Hematopoietic multipotent progenitor cell treated with erythropoietin and hydrocortisone succinate and interleukin-3 and kit ligand, for 8 days (in vitro differentiated cells): ENCODE results near the gene IL16.
A peak's percentile ranks its signal among the peaks of the same experiment; 100 is the strongest.

Source experiments
- DNase-seq: peaks from one replicate; pipeline ENCODE4 v3.0.0-alpha.2; 2015

The IL16 gene

GRCh38 chr15:81297147-81297572 lies 100.5 kb downstream of the IL16 start:
- DNase-seq, result no peak

DNA sequence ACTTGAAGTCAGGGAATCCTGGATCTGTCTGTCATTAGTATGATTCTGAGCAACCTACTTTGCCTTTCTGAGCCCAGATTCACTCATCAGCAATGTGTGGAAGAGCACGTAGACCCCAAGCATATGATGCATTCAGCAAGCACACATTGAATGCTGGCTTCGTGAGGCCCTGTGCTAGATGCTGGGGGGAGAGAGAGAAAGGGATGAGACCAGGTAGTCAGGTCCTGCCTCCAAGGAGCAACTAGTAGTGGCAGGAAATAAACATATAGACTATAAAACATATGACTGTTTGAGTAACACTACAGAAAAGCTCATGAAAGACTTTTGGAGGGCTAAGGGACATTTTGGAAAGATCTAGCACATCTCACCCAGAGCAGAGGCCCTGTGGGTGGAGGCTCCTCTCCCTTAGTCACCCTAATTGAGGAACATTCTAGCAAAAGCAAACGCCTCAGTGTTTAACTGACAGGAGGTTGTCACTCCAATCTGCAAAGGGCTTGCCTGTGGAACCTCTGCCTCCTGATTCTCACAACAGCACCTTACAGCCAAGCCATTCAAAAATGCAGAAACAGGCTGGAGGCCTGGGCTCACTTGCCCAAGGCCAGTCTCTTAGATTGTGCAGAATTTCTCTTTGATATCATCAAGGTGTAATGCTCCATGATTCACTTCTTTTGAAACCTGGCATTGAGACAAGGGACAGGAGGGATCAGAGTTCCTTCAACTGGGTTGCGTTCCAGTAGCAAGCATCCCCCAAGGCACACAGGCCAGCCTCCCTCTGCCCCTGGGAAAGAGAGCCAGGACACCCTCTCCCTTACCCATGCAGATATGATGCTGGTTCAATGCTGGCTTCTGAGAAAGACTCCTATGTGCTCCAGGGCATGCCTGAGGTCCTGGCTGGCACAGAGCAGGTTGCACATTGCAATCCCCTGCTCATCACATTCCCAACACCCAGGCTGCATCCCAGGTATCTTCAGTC lies 101.2 kb downstream of the IL16 start:
- DNase-seq, result no peak

DNA sequence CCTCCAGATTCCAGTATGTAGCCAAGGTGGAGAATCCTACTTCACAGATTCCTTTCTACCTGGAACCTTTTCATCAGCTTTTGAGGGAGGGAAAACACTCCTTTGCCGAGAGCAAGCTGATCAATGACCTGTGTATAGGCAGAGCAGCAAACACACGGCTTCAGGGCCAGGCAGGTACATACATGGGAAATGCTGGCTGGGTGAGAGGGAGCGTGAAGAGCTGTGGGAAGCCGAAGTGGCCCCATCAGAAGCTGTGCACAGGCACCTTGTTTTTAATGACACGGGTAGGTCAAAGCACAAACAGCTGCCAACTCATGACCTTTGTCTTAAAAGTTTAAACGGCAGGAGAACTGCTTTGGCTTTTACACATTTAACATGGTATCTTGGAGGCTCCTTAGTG lies 101.9 kb downstream of the IL16 start:
- DNase-seq, result no peak

- no peak for DNase-seq
These were observed 102.5 kb downstream of the IL16 start for GRCh38 chr15:81299156-81299555.

- no peak for DNase-seq
These were observed 103.1 kb downstream of the IL16 start for GRCh38 chr15:81299630-81300273.

- no peak for DNase-seq
These were observed 104.7 kb downstream of the IL16 start for GRCh38 chr15:81301385-81301784.

DNA sequence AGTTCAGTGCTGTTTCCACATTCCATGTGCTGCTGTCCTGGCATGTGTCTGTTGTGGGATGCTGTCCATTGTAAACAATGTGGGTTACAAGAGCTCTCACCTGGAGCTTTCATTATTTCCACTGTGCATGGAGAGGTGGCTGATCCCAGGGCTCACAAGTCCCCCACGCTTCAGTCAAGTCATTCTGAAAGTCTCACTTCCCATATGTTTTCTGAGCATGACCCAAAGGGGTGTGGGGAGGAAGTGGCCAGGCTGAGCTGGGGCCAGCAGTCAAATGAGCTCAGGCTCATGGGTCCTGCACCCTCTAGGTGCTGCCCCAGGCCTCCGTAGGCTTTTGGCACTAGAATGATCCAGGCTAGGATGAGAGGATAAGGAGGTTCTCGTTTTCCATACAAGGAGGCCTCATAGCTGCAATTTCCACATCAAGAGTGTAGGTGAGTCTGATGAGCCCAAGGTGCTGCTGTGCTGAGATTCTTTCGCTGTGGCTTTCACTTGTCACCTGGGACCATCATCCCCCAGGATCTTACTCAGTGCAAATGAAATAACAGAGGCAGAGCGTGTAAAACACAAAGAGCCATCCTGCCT lies 105.2 kb downstream of the IL16 start:
- no peak for DNase-seq

GRCh38 chr15:81302701-81303109 lies 106.0 kb downstream of the IL16 start:
- no peak for DNase-seq

DNA sequence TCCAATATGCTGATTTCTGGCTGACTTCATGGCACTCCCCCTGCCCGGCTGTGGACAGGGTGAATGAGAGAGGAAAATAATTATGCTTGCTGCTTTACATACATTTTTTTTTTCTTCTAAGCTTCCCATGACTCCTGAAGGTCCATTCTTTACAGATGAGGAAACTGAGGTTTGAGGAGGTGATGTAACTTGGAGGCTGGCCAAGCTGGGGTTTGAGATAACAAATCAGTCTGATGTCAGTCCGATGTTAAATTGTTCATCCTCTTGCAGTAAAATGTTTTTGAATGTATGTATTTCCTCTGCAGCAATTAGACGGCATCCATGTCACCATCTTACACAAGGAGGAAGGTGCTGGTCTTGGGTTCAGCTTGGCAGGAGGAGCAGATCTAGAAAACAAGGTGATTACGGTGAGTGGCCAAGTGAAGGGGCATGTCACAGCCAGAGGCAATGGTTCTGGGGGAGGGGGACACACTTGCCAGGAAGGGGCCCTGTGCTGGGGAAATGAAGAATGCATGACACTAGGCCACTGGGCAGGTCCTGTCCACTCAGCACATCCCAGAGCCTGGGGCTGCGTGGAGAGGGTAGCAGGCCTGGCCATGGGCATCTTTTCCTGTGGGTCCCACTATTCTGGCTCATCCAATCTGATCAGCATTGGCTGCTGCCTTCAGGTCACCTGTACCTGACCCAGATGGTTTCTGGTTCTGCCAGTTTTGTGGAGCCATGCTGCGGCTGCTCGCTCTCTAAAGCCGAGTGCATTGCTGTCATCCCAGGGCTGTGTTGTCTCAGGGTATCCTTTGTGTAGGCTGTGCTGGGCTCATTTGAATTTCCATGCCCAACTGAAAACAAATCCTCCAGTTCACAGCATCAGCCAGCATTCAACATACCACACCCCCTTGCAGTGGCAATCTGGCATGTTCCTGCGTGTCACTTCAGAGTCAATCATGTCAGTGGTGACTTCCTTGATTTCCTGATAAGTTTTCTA lies 106.9 kb downstream of the IL16 start:
- DNase-seq, result no peak

- no peak for DNase-seq
These were observed 107.5 kb downstream of the IL16 start for GRCh38 chr15:81304226-81304625.

DNA sequence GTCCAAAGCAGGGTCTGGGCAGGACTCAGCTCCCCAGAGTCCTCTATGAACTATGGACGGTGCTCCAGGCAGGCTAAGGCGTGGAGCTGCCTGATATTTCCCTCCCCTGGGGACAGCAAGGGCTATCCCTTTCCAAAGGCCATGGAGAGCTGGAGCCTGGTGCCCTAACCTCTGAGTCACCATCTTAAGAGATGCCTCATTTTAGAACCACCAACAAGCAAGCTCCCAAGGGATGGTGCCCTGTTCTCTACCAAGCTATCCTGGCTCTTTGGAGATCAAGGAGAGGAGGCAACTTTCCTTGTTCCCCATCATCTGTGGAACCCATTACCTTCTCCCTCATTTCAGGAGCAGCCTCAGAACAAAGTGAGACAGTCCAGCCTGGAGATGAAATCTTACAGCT lies 111.6 kb downstream of the IL16 start:
- no peak for DNase-seq

- no peak for DNase-seq
These were observed 113.2 kb downstream of the IL16 start for GRCh38 chr15:81309647-81310450.

DNA sequence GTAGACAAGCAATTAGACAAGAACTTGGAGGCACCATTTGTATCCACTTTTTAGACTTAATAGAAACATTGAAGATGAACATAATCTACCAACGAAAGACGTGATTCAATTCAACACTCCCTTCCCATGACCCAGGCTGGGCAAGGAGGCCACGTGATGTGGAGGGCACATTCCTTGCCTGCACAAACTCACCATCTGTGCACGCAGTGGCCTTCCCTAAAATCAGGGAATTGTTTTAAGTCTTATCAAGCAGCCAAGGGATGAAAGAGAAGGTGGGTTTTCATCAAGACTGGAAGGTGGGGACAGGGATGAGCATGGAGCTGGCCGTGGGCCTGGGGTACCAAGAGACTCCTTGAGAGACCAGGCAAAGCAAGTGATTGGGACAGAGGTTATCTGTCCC lies 113.8 kb downstream of the IL16 start:
- no peak for DNase-seq

DNA sequence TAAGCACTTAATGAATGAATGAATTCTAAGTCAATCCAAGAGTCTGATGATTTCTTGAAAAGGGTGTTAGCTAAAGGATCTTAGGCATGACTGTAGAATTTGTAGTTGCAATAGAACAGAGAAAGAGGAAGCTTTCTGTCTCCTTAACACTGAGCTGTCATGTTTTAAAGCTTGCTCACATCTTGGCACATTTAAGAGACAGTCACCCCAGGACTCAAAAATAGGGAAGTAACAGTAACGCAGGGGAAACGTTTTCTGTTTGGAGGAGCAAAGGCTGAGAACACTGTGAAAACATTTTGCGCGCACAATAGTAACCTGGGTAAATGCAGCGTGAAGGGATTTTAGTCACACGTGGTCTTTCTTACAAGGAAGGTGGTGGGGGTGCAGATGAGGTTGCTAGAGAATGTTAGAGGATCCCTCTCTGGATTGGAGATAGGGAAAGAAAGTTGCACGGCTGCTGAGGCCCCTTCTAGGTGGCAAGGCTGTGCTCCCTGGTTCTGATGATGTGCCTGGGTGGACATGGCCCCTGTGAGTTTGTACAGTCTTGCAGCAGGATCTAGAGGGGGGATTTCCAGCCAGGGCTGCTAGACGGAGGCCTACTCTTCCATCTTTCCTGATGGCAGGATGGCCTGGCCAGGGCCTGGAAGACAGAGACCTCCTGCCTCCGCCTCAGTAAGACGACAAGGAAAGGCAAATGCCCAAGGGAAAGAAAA lies 115.2 kb downstream of the IL16 start:
- peak; percentile 17 for DNase-seq

DNA sequence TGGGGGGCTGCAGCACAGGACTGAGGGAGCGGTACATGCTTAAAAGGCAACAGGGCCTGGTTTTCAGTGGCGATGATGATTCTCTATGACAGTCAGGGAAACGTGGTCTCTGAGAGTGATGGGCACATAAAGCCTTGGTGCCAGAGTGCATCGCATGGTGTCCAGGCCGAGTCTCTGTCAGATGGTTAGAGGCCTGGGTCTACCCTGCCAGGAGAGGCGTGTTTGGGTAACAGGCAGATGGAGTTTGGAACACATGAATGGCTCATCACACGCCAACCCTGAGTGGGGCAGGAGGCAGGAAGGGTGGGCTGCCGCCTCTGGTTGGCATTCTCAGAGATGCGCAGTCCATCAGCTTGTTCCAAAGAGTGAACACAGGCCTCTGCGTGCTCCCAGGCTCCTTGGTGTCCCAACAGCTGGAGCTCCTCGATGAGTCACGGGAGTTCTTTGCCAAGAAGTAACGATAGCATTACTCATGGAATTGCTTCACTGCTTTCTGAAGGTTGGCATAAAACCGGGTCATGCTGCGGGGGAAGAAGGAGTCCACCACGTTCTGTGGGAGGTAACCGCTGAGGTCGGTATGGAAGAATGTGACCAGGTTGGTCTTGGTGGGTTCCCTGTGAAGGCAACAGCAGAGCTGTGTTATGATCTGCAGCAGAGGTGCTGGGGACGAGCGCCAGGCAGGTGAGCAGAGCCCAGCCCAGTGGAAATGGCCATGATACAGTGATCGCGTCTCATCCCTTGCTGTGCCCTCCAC lies 116.3 kb downstream of the IL16 start:
- DNase-seq, result no peak

GRCh38 chr15:81313686-81314085 lies 117.0 kb downstream of the IL16 start:
- no peak for DNase-seq

DNA sequence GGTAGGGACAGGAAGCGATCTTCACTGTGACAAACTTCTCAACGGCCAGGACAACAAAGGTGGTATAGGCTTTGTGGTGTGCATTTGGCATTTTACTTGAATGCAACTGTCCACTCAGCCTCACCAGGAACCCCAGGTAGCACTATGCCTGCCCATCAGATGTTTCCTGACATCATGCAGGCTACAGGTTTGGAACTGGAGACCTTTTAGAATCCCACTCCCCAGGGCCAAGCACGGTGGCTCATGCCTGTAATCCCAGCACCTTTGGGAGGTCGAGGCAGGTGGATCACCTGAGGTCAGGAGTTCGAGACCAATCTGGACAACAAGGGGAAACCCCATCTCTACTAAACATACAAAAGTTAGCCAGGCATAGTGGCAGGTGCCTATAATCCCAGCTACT lies 117.7 kb downstream of the IL16 start:
- DNase-seq, result no peak

DNA sequence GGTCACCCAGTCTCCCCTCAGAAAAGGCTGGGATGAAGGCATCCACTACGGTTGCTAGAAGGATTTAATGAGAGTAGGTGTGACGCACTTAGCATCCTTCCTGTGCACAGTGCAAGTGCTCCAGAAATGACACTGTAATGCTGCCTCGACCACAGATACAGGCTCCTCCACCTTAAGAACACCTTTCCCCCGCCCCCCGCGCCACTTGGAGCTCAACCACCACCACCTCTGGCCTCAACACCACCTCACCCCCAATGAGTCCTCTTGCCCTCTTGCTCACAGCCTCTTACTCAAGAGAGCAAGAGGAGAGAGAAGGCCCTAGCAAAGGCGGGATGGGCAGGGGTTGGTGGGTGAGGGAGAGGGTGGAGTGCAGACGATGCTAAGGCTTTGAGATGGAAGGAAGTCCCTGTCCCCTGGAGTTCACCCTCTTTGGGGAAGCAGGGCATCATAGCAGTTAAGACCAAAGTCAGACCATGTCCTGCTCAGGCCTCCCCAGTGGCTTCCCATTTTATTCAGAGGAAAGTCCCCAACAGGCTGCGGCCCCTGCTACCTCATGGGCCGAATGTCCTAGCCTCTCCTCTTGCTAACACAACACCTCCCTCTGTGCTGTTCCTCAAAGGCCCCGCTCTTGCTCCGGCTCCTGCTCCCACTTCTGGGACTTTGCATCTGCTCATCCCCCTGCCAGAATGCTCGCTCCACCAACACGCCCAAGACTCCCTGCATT lies 118.9 kb downstream of the IL16 start:
- no peak for DNase-seq

- no peak for DNase-seq
These were observed 119.6 kb downstream of the IL16 start for GRCh38 chr15:81316267-81316666.

GRCh38 chr15:81317642-81318017 lies 121.0 kb downstream of the IL16 start:
- no peak for DNase-seq
